Measurements from ENCODE around the gene RPGRIP1L.

DNA sequence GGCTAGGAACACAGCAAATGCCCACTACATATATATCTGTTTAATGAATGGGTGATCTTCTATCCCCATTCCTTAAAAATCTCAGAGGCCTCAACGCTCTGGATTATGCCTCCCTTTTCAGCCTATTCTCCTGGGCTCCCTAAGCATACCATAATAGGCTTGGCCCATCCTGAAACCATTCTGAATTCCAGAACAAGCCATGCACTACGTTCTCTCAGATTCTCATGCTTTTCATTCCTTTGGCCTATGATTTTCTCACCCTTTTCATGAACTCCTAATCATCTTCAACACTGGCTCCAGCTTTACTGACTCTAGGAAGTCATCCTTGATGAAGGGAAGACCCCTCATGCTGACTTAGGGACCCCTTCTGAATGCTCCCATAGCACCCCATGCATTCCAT, 71.1 kb downstream of the RPGRIP1L start:
- TF ChIP-seq, protein P1, sequence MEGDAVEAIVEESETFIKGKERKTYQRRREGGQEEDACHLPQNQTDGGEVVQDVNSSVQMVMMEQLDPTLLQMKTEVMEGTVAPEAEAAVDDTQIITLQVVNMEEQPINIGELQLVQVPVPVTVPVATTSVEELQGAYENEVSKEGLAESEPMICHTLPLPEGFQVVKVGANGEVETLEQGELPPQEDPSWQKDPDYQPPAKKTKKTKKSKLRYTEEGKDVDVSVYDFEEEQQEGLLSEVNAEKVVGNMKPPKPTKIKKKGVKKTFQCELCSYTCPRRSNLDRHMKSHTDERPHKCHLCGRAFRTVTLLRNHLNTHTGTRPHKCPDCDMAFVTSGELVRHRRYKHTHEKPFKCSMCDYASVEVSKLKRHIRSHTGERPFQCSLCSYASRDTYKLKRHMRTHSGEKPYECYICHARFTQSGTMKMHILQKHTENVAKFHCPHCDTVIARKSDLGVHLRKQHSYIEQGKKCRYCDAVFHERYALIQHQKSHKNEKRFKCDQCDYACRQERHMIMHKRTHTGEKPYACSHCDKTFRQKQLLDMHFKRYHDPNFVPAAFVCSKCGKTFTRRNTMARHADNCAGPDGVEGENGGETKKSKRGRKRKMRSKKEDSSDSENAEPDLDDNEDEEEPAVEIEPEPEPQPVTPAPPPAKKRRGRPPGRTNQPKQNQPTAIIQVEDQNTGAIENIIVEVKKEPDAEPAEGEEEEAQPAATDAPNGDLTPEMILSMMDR (conservative IDR thresholded peaks at IDR 0.05; ENCODE audit: low read depth, low read length) = no peak
- TF ChIP-seq EZH2 (IDR thresholded peaks at IDR 0.05; ENCODE audit: borderline replicate concordance, low read depth, low read length, poor library complexity, severe bottlenecking) = no peak

All from A673 (cell line).